OCI-LY7 (cell line): ENCODE results near the gene SLC35G3. TPM values are rescaled to one million over a fixed set of nuclear protein-coding genes. Genes with fewer than 3 reads are reported as not detected.

Source experiments
- BruUV-seq: library from RNA; stranded (reverse); fragments of 400-500 nt; replicated peaks from 2 replicates; lab custom pipeline; 2021; lab: Mats Ljungman, UMichigan
- CTCF ChIA-PET: fragments of 300-600 bp; sonication (Branson Sonifier 250); formaldehyde crosslinking; loops from one replicate; lab custom pipeline; 2022; ENCODE audit warnings: antibody characterized with exemption; ENCODE audit not compliant: unreplicated experiment; lab: Charles Lee
- POLR2A ChIA-PET: fragments of 300-600 bp; sonication (Branson Sonifier 250); formaldehyde crosslinking; loops from one replicate; lab custom pipeline; 2022; ENCODE audit warnings: antibody characterized with exemption; lab: Charles Lee
- DNase-seq: peaks from one replicate; pipeline ENCODE4 v3.0.0-alpha.2; 2015; ENCODE audit warnings: low spot score
- H2AFZ ChIP-seq: fragments of 200-600 bp; sonication (generic), shearing (Covaris generic); 2 replicates; pipeline ENCODE4 v1.6.1; 2014; ENCODE audit warnings: mild to moderate bottlenecking, antibody characterized with exemption, low read length, moderate library complexity
- H3K27ac ChIP-seq: fragments of 200-600 bp; sonication (generic); 2 replicates; pipeline ENCODE4 v1.5.1; 2014; ENCODE audit warnings: mixed run types, low read depth, mild to moderate bottlenecking, moderate library complexity, low read length, inconsistent platforms; ENCODE audit not compliant: poor library complexity, severe bottlenecking
- H3K36me3 ChIP-seq: fragments of 200-600 bp; sonication (generic); 2 replicates; pipeline ENCODE4 v1.6.1; 2014; ENCODE audit warnings: mild to moderate bottlenecking, antibody characterized with exemption, low read length, moderate library complexity, mixed read lengths; ENCODE audit not compliant: insufficient read depth
- H3K4me1 ChIP-seq: fragments of 200-600 bp; sonication (generic); 2 replicates; pipeline ENCODE4 v1.5.1; 2014; ENCODE audit warnings: mild to moderate bottlenecking, low read length; ENCODE audit not compliant: insufficient read depth, poor library complexity, severe bottlenecking
- H3K4me2 ChIP-seq: fragments of 200-600 bp; sonication (generic); 2 replicates; pipeline ENCODE4 v1.6.1; 2014; ENCODE audit warnings: mild to moderate bottlenecking, low read length
- H3K4me3 ChIP-seq: fragments of 200-600 bp; sonication (generic); 2 replicates; pipeline ENCODE4 v1.5.1; 2014; ENCODE audit warnings: mild to moderate bottlenecking, low read depth, low read length; ENCODE audit not compliant: poor library complexity, severe bottlenecking
- H3K79me2 ChIP-seq: fragments of 200-600 bp; sonication (generic); 2 replicates; pipeline ENCODE4 v1.6.1; 2016; ENCODE audit warnings: low read depth, mild to moderate bottlenecking, low read length, moderate library complexity, mixed read lengths; ENCODE audit not compliant: insufficient read depth
- H3K9me2 ChIP-seq: fragments of 200-600 bp; sonication (generic); 2 replicates; pipeline ENCODE4 v1.6.1; 2016; ENCODE audit warnings: mild to moderate bottlenecking, low read length, mixed read lengths; ENCODE audit not compliant: insufficient read depth
- H3K9me3 ChIP-seq: fragments of 200-600 bp; sonication (generic); 2 replicates; pipeline ENCODE4 v1.6.1; 2014; ENCODE audit warnings: mild to moderate bottlenecking, mixed run types, low read length, mixed read lengths
- H4K20me1 ChIP-seq: fragments of 200-600 bp; sonication (generic); 2 replicates; pipeline ENCODE4 v1.6.1; 2014; ENCODE audit warnings: mild to moderate bottlenecking, antibody characterized with exemption, low read length, moderate library complexity, mixed read lengths; ENCODE audit not compliant: insufficient read depth
- EZH2phosphoT487 ChIP-seq: fragments of 200-600 bp; sonication (generic); IDR thresholded peaks from 2 replicates; pipeline ENCODE4 v1.6.1; 2018; ENCODE audit warnings: low read depth, borderline replicate concordance, mild to moderate bottlenecking, mixed run types, antibody characterized with exemption, low read length, moderate library complexity, mixed read lengths
- intact Hi-C: fragments of 100-400 bp; cut with micrococcal nuclease; formaldehyde crosslinking; loops from one replicate; pipeline ENCODE4 v1.10.0; 2022; ENCODE audit not compliant: unreplicated experiment
- total RNA-seq, 2 experiments: library from RNA; depleted of rRNA in 1 of 2; stranded (reverse); fragments of >200 nt in 1 of 2; shearing (Covaris generic) in 1 of 2; gene quantifications; 2 replicates each; pipeline ENCODE4 v1.2.3, GENCODE V29; 2014 to 2022
- TF ChIP-seq, protein P1 (sequence below): fragments of 200-600 bp; sonication (generic); conservative IDR thresholded peaks from 2 replicates; pipeline ENCODE4 v1.5.1; 2014; ENCODE audit warnings: mild to moderate bottlenecking, antibody characterized with exemption, low read length, moderate library complexity, mixed read lengths

Gene SLC35G3
- total RNA-seq, 2 experiments from 2014 or later: not detected

DNA sequence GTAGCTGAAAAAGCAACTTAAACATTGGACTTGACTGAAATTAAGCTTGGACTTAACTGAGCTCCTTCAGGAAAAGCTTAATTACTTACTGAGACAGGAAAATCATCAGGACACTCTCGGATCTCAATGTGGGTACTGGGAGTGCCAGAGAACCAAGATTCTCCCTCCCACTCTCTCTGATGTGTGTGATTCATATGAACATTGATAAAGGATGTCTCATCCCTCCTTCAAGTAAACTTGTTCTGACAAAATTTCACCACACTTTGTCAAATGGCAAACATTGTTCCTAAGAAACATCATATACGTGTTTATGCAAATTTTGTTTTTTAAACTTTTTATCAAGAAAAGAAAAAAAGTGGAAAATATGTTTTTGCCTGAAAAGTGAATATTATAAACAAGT, 44.6 kb upstream of the SLC35G3 start:
- CTCF ChIA-PET: no interaction called here
- H3K4me3 ChIP-seq: no peak overlapping the region
- intact Hi-C loops: no loop called here

DNA sequence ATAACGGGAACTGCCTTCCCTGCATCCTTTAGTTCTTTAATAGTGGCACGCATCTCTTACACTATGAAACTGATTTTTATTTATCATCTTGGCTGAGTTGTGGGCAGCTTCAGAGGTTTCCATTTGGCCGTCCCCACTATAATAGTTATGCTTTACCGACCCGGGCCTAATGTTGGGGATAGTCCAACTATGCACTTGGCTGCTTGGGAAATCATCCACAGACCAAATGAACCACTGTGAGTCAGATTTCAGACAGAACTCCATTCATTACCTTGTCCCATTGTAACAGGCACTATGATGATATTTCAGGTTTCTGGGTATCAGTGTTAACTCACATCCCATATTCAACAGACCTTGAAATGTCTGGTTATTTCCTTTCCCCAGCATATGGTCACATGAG, 42.6 kb upstream of the SLC35G3 start:
- Histone ChIP-seq H3K27ac (no peak overlapping the region), H3K4me1 (peaks cover 2% of the 10 kb centered on the region), H3K9me3 (no peaks in the 10 kb centered on the region)

More for the DNA sequence above, 44.6 kb upstream of the SLC35G3 start:
- Histone ChIP-seq H3K27ac (no peak overlapping the region), H3K9me2 (no peaks in the 10 kb centered on the region), H3K9me3 (no peaks in the 10 kb centered on the region), H3K36me3 (no peaks in the 10 kb centered on the region), H3K4me2 (no peak overlapping the region), H2AFZ (no peak overlapping the region), H4K20me1 (no peaks in the 10 kb centered on the region), H3K79me2 (no peaks in the 10 kb centered on the region), H3K4me1 (peaks cover 15% of the 10 kb centered on the region)
- DNase-seq: no peak
- POLR2A ChIA-PET: interaction anchor here (0.6 to 0.9 kb wide), 3 partner anchors 9 to 436 kb away, joined by 3 read pairs; no protein-coding TSS in a partner anchor
- BruUV-seq: no TSS peak
- no peak for TF ChIP-seq EZH2phosphoT487
- TF ChIP-seq, protein P1, sequence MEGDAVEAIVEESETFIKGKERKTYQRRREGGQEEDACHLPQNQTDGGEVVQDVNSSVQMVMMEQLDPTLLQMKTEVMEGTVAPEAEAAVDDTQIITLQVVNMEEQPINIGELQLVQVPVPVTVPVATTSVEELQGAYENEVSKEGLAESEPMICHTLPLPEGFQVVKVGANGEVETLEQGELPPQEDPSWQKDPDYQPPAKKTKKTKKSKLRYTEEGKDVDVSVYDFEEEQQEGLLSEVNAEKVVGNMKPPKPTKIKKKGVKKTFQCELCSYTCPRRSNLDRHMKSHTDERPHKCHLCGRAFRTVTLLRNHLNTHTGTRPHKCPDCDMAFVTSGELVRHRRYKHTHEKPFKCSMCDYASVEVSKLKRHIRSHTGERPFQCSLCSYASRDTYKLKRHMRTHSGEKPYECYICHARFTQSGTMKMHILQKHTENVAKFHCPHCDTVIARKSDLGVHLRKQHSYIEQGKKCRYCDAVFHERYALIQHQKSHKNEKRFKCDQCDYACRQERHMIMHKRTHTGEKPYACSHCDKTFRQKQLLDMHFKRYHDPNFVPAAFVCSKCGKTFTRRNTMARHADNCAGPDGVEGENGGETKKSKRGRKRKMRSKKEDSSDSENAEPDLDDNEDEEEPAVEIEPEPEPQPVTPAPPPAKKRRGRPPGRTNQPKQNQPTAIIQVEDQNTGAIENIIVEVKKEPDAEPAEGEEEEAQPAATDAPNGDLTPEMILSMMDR: no peak

DNA sequence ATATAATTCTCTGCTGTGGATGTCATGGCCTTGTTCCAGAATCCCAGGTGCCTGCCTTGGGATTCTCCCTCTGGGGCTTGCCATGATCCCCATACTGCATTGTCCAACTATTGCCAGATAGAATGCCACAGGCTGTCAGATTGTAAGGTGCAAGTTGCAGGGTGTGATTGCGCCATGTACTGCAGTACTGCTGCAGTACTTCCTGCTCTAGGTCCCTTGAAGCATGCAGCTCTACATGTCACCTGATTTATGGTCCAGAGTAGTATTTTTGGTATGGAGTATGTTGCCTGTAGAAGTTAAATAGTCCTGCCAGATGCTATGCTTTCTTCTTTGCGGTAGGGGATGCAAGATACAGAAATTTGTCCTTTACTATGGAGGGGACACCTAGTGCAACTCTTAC, 41.7 kb upstream of the SLC35G3 start:
- Histone ChIP-seq H2AFZ (no peak overlapping the region), H3K4me2 (no peak overlapping the region), H3K9me3 (no peaks in the 10 kb centered on the region), H3K4me1 (no peaks in the 10 kb centered on the region), H4K20me1 (no peaks in the 10 kb centered on the region), H3K79me2 (no peaks in the 10 kb centered on the region), H3K27ac (no peak overlapping the region), H3K4me3 (no peak overlapping the region), H3K36me3 (no peaks in the 10 kb centered on the region), H3K9me2 (no peaks in the 10 kb centered on the region)
- BruUV-seq: no TSS peak
- ChIA-PET POLR2A (no interaction called here), CTCF (no interaction called here)
- intact Hi-C loops: no loop called here
- TF ChIP-seq, protein P1: no peak
- TF ChIP-seq EZH2phosphoT487: no peak
- DNase-seq: no peak

More for the DNA sequence above, 42.6 kb upstream of the SLC35G3 start:
- DNase-seq: no peak
- Histone ChIP-seq H3K4me2 (no peak overlapping the region), H3K4me3 (no peak overlapping the region), H3K9me2 (no peaks in the 10 kb centered on the region), H3K36me3 (no peaks in the 10 kb centered on the region), H4K20me1 (no peaks in the 10 kb centered on the region), H2AFZ (no peak overlapping the region), H3K79me2 (no peaks in the 10 kb centered on the region)
- ChIA-PET POLR2A (no interaction called here), CTCF (no interaction called here)
- no TSS peak for BruUV-seq
- no peak for TF ChIP-seq EZH2phosphoT487
- TF ChIP-seq, protein P1: no peak
- intact Hi-C loops: no loop called here
